Measurements from ENCODE around the gene MYOZ3.

The MYOZ3 gene

GRCh38 chr5:150662731-150663516, 1.9 kb downstream of the MYOZ3 start:
- TF ChIP-seq CTCF (IDR thresholded peaks at IDR 0.05; ENCODE audit: borderline replicate concordance, extremely low read depth, low read length, poor library complexity, severe bottlenecking) (no peak), EZH2 (IDR thresholded peaks at IDR 0.05; ENCODE audit: borderline replicate concordance, low read depth, low read length, severe bottlenecking) (no peak)
- Histone ChIP-seq H3K9me3 (ENCODE audit: insufficient read depth, low read length, severe bottlenecking) (no peaks in the 10 kb centered on the region), H3K4me3 (ENCODE audit: low read depth in 1 of 2, low read length in 2 of 2) (no peak overlapping the region), H2AFZ (ENCODE audit: low read depth, low read length) (no peak overlapping the region), H3K27me3 (ENCODE audit: insufficient read depth, low read length, poor library complexity) (peaks cover 17% of the 10 kb centered on the region), H3K4me2 (ENCODE audit: insufficient read depth, low read length) (no peak overlapping the region), H3K9ac (ENCODE audit: low read depth, low read length) (no peak overlapping the region), H3K79me2 (ENCODE audit: insufficient read depth, low read length) (no peaks in the 10 kb centered on the region), H4K20me1 (ENCODE audit: insufficient read depth, low read length) (no peaks in the 10 kb centered on the region), H3K36me3 (ENCODE audit: insufficient read depth, low read length) (no peaks in the 10 kb centered on the region), H3K27ac (ENCODE audit: low read length) (no peak overlapping the region), H3K4me1 (ENCODE audit: insufficient read depth, low read length) (no peaks in the 10 kb centered on the region)
- ATAC-seq (ENCODE audit: insufficient read depth, low read depth) (no peak), DNase-seq (no peak)

- H3K36me3 ChIP-seq (ENCODE audit: insufficient read depth, low read length) = no peaks in the 10 kb centered on the region
- H2AFZ ChIP-seq (ENCODE audit: low read depth, low read length) = no peak overlapping the region
- ATAC-seq (ENCODE audit: insufficient read depth, low read depth) = no peak
- no peak for TF ChIP-seq EZH2 (IDR thresholded peaks at IDR 0.05; ENCODE audit: borderline replicate concordance, low read depth, low read length, severe bottlenecking)
- TF ChIP-seq CTCF (IDR thresholded peaks at IDR 0.05; ENCODE audit: borderline replicate concordance, extremely low read depth, low read length, poor library complexity, severe bottlenecking) = no peak
- no peaks in the 10 kb centered on the region for H3K79me2 ChIP-seq (ENCODE audit: insufficient read depth, low read length)
- no peak overlapping the region for H3K4me3 ChIP-seq (ENCODE audit: low read depth in 1 of 2, low read length in 2 of 2)
- H3K27ac ChIP-seq (ENCODE audit: low read length) = no peak overlapping the region
- DNase-seq = no peak
- H3K27me3 ChIP-seq (ENCODE audit: insufficient read depth, low read length, poor library complexity) = peaks cover 17% of the 10 kb centered on the region
- no peaks in the 10 kb centered on the region for H3K4me1 ChIP-seq (ENCODE audit: insufficient read depth, low read length)
- no peak overlapping the region for H3K4me2 ChIP-seq (ENCODE audit: insufficient read depth, low read length)
- no peaks in the 10 kb centered on the region for H4K20me1 ChIP-seq (ENCODE audit: insufficient read depth, low read length)
- no peak overlapping the region for H3K9ac ChIP-seq (ENCODE audit: low read depth, low read length)
- no peaks in the 10 kb centered on the region for H3K9me3 ChIP-seq (ENCODE audit: insufficient read depth, low read length, severe bottlenecking)
Measured at GRCh38 chr5:150663936-150664335, 2.9 kb downstream of the MYOZ3 start.

- Histone ChIP-seq H2AFZ (ENCODE audit: low read depth, low read length) (no peak overlapping the region), H3K27me3 (ENCODE audit: insufficient read depth, low read length, poor library complexity) (peaks cover 17% of the 10 kb centered on the region), H3K27ac (ENCODE audit: low read length) (no peak overlapping the region), H3K4me2 (ENCODE audit: insufficient read depth, low read length) (no peak overlapping the region), H4K20me1 (ENCODE audit: insufficient read depth, low read length) (no peaks in the 10 kb centered on the region), H3K9ac (ENCODE audit: low read depth, low read length) (no peak overlapping the region), H3K4me3 (ENCODE audit: low read depth in 1 of 2, low read length in 2 of 2) (no peak overlapping the region), H3K4me1 (ENCODE audit: insufficient read depth, low read length) (no peaks in the 10 kb centered on the region), H3K36me3 (ENCODE audit: insufficient read depth, low read length) (no peaks in the 10 kb centered on the region), H3K79me2 (ENCODE audit: insufficient read depth, low read length) (no peaks in the 10 kb centered on the region), H3K9me3 (ENCODE audit: insufficient read depth, low read length, severe bottlenecking) (no peaks in the 10 kb centered on the region)
- DNase-seq (no peak), ATAC-seq (ENCODE audit: insufficient read depth, low read depth) (no peak)
- TF ChIP-seq EZH2 (IDR thresholded peaks at IDR 0.05; ENCODE audit: borderline replicate concordance, low read depth, low read length, severe bottlenecking) (no peak), CTCF (IDR thresholded peaks at IDR 0.05; ENCODE audit: borderline replicate concordance, extremely low read depth, low read length, poor library complexity, severe bottlenecking) (no peak)
Measured at GRCh38 chr5:150665044-150665443, 4.0 kb downstream of the MYOZ3 start.

Data from DND-41 (cell line).